ENCODE data around the gene LPP. TPM values are rescaled to one million over a fixed set of nuclear protein-coding genes. Genes with fewer than 3 reads are reported as not detected.

LPP gene
- total and polyA plus RNA-seq, 2 donors (not counting 1 experiment from before 2014, with no cell fraction given): 7.6 to 81.7 TPM

DNA sequence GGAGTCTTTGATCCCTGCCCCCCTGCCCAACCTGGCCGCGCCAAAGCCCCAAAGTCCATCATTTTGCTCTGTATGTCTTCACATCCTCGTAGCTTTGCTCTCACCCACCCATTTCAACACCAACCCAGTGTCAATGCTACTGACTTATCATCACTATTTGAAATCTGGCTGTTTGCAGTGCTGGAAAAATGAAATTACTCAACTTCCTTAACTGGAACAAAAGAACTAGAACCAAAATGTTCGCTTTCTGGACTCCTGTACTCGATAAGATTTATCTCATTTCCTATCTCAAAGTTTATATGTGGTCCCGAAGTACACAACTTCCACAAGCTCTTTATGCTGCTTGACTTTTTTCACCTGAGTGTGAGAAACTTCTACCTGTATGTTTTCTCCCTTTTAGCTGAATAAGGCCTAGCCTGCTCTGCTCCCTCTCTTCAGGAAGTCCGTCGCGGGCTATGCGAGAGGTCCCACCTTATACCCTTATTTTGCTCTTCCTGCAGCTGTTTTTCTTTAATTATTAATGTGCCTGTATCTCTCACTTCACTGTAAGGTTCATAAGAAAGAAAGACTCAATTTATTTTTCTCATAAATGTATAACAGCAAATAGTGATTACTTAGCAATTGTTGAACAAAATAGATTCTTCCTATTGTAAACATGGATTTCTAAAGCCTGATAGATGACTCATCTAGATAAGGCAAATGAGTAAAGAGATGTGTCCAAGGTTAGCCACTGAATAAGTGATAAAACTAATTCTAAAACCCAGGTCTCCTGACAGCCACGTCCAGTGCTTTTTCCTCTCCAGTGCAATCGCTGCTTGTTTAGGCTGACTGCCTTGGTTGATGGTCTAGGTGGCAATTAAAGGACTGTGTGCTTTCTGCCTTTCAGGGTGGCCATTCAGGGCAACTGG, 553.7 kb downstream of the LPP start:
- Histone ChIP-seq H3K9me3 (ENCODE audit: control extremely low read depth in 1 of 3, control insufficient read depth in 2 of 3, insufficient read depth in 1 of 3, low read length in 2 of 3) (no peaks in the 10 kb centered on the region), H3K9ac (ENCODE audit: low read length) (no peak overlapping the region), H3K27me3 (replicated peaks in 1 of 4; ENCODE audit: control extremely low read depth in 1 of 4, control insufficient read depth in 3 of 4, insufficient read depth in 4 of 4, low read length in 3 of 4) (no peaks in the 10 kb centered on the region), H3K79me2 (ENCODE audit: control insufficient read depth, insufficient read depth, low read length) (no peaks in the 10 kb centered on the region), H3K36me3 (replicated peaks in 1 of 2; ENCODE audit: control extremely low read depth in 1 of 2, control insufficient read depth in 1 of 2, extremely low read depth in 1 of 2, insufficient read depth in 2 of 2, low read length in 1 of 2) (peaks cover 0 to 3% of the 10 kb centered on the region in 2 experiments), H3K4me3 (ENCODE audit: control extremely low read depth in 1 of 5, extremely low read depth in 1 of 5, insufficient read depth in 1 of 5, low read depth in 2 of 5, low read length in 4 of 5) (no peak overlapping the region), H3K4me2 (replicated peaks; ENCODE audit: low read depth, low read length, poor library complexity, severe bottlenecking) (no peak overlapping the region), H4K20me1 (ENCODE audit: control insufficient read depth, insufficient read depth, low read length, poor library complexity, severe bottlenecking) (no peaks in the 10 kb centered on the region), H3K27ac (ENCODE audit: low read length in 2 of 2) (no peak overlapping the region), H2AFZ (ENCODE audit: insufficient read depth, low read depth, low read length, poor library complexity, severe bottlenecking) (no peak overlapping the region), H3K4me1 (ENCODE audit: control insufficient read depth in 2 of 2, insufficient read depth in 2 of 2, low read length in 2 of 2) (peaks cover 8 to 10% of the 10 kb centered on the region in 2 donors)
- no peak for ATAC-seq (ENCODE audit: low read depth)
- no peak for DNase-seq
- H3K4me1 Mint-ChIP-seq: peaks cover 17% of the 10 kb centered on the region
- ChIA-PET CTCF (no interaction called here), POLR2A (no interaction called here)
- TF ChIP-seq CTCF (IDR thresholded peaks at IDR 0.05) (no peak), EZH2 (IDR thresholded peaks at IDR 0.05; ENCODE audit: borderline replicate concordance, insufficient read depth, low read depth, low read length, poor library complexity, severe bottlenecking) (no peak)
- intact Hi-C loops (cut with micrococcal nuclease): no loop called here
- H3K4me3 Mint-ChIP-seq: no peak overlapping the region
- WGBS (ENCODE audit: insufficient coverage): 80% methylated on average over 8 of the region's 12 CpGs
- H3K27ac Mint-ChIP-seq: no peak overlapping the region
- H3K9me3 Mint-ChIP-seq (ENCODE audit: insufficient read depth): no peaks in the 10 kb centered on the region
- no peaks in the 10 kb centered on the region for H3K27me3 Mint-ChIP-seq

- Histone ChIP-seq H3K4me3 (ENCODE audit: control extremely low read depth in 1 of 5, extremely low read depth in 1 of 5, insufficient read depth in 1 of 5, low read depth in 2 of 5, low read length in 4 of 5) (no peak overlapping the region), H3K4me1 (ENCODE audit: control insufficient read depth in 2 of 2, insufficient read depth in 2 of 2, low read length in 2 of 2) (peaks cover 9 to 11% of the 10 kb centered on the region in 2 donors), H3K79me2 (ENCODE audit: control insufficient read depth, insufficient read depth, low read length) (no peaks in the 10 kb centered on the region), H3K36me3 (replicated peaks in 1 of 2; ENCODE audit: control extremely low read depth in 1 of 2, control insufficient read depth in 1 of 2, extremely low read depth in 1 of 2, insufficient read depth in 2 of 2, low read length in 1 of 2) (peaks cover 0 to 6% of the 10 kb centered on the region in 2 experiments), H3K9ac (ENCODE audit: low read length) (no peak overlapping the region), H3K9me3 (ENCODE audit: control extremely low read depth in 1 of 3, control insufficient read depth in 2 of 3, insufficient read depth in 1 of 3, low read length in 2 of 3) (no peaks in the 10 kb centered on the region), H3K27ac (ENCODE audit: low read length in 2 of 2) (peak overlapping the region in 1 of 2 donors; percentile 28), H4K20me1 (ENCODE audit: control insufficient read depth, insufficient read depth, low read length, poor library complexity, severe bottlenecking) (no peaks in the 10 kb centered on the region), H2AFZ (ENCODE audit: insufficient read depth, low read depth, low read length, poor library complexity, severe bottlenecking) (no peak overlapping the region), H3K27me3 (replicated peaks in 1 of 4; ENCODE audit: control extremely low read depth in 1 of 4, control insufficient read depth in 3 of 4, insufficient read depth in 4 of 4, low read length in 3 of 4) (no peaks in the 10 kb centered on the region), H3K4me2 (replicated peaks; ENCODE audit: low read depth, low read length, poor library complexity, severe bottlenecking) (no peak overlapping the region)
- WGBS (ENCODE audit: insufficient coverage): 87% methylated on average over 3 of the region's 3 CpGs
- ATAC-seq (ENCODE audit: low read depth) (no peak), DNase-seq (no peak)
- Mint-ChIP-seq H3K4me3 (no peak overlapping the region), H3K27me3 (no peaks in the 10 kb centered on the region), H3K4me1 (peaks cover 17% of the 10 kb centered on the region), H3K9me3 (ENCODE audit: insufficient read depth) (no peaks in the 10 kb centered on the region), H3K27ac (no peak overlapping the region)
- ChIA-PET POLR2A (no interaction called here), CTCF (interaction anchor here (0.6 to 1.1 kb wide), 2 partner anchors 22 to 180 kb away, joined by 3 to 4 read pairs; no protein-coding TSS in a partner anchor)
- intact Hi-C loops (cut with micrococcal nuclease): loop anchor here (5.0 kb wide), 1 partner anchor 40 kb away; no protein-coding TSS in a partner anchor
- TF ChIP-seq CTCF (IDR thresholded peaks at IDR 0.05) (no peak), EZH2 (IDR thresholded peaks at IDR 0.05; ENCODE audit: borderline replicate concordance, insufficient read depth, low read depth, low read length, poor library complexity, severe bottlenecking) (no peak)
Measured at GRCh38 chr3:188711881-188712247, 557.9 kb downstream of the LPP start.
